D721Med (cell line): ENCODE data around the gene LINC01488.

ENCODE experiments used
- DNase-seq: peaks from one replicate; pipeline ENCODE4 v3.0.0; 2011; ENCODE audit warnings: low spot score; ENCODE audit not compliant: insufficient read length
- FAIRE-seq: peaks from 2 replicates; lab custom pipeline; 2011; peaks lifted over from hg19 to GRCh38; lab: Jason Lieb, UNC
- CTCF ChIP-seq: IDR thresholded peaks from 2 replicates; pipeline ENCODE4 v1.5.1; 2012; ENCODE audit warnings: mild to moderate bottlenecking, control low read depth; ENCODE audit not compliant: insufficient read depth; ENCODE audit errors: missing control alignments

Gene LINC01488

GRCh38 chr11:69437001-69437875, 44.2 kb upstream of the LINC01488 start:
- TF ChIP-seq CTCF = no peak
- DNase-seq (no peak), FAIRE-seq (no peak)

DNA sequence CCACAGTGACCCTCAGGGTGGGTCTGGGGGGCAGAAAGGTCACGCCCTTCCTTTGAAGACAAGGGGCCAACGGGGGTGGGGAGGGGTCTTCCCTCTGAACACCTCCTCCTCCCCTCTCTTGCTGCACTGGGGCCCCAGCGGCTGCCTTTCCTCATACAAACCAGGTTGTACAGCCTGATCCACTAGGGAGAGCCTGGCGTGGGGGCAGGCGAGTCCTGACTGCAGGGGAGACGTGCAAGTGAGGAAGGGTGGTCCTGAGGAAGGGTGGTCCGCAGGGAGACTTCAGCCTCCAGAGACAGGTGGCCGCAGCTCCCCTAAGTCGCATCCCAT, 43.6 kb upstream of the LINC01488 start:
- DNase-seq (no peak), FAIRE-seq (no peak)
- TF ChIP-seq CTCF = no peak

GRCh38 chr11:69438286-69438920, 43.1 kb upstream of the LINC01488 start:
- DNase-seq = no peak
- TF ChIP-seq CTCF = no peak
- no peak for FAIRE-seq

GRCh38 chr11:69439127-69439526, 42.3 kb upstream of the LINC01488 start:
- DNase-seq = no peak
- no peak for FAIRE-seq
- TF ChIP-seq CTCF = no peak

- TF ChIP-seq CTCF = no peak
- FAIRE-seq (no peak), DNase-seq (no peak)
Measured at GRCh38 chr11:69439651-69440464, 41.6 kb upstream of the LINC01488 start.

- no peak for TF ChIP-seq CTCF
- no peak for FAIRE-seq
- no peak for DNase-seq
Measured at GRCh38 chr11:69440876-69441275, 40.6 kb upstream of the LINC01488 start.
